NB4 (cell line): ENCODE data around the gene ZFYVE28.

Experiments used
- DNase-seq: peaks from one replicate; pipeline ENCODE4 v3.0.0; 2010; ENCODE audit warnings: low read depth
- H3K4me3 ChIP-seq: one replicate; pipeline ENCODE4 v1.5.1; 2011; ENCODE audit warnings: mild to moderate bottlenecking, low read depth, low read length, moderate library complexity
- MYC ChIP-seq: IDR thresholded peaks from 2 replicates; pipeline ENCODE4 v1.6.1; 2011; ENCODE audit warnings: low read depth, low read length
- POLR2A ChIP-seq: IDR thresholded peaks from 2 replicates; pipeline ENCODE4 v1.6.1; 2011; ENCODE audit warnings: mild to moderate bottlenecking; ENCODE audit not compliant: insufficient read length; ENCODE audit errors: extremely low read depth
- TF ChIP-seq, protein P1 (sequence below): IDR thresholded peaks from 2 replicates; pipeline ENCODE4 v1.6.1; 2011; ENCODE audit warnings: low read depth, low read length
- TF ChIP-seq, protein P2 (sequence below): IDR thresholded peaks from one replicate; pipeline ENCODE4 v1.5.1; 2012; ENCODE audit warnings: low read depth, low read length

Gene ZFYVE28

DNA sequence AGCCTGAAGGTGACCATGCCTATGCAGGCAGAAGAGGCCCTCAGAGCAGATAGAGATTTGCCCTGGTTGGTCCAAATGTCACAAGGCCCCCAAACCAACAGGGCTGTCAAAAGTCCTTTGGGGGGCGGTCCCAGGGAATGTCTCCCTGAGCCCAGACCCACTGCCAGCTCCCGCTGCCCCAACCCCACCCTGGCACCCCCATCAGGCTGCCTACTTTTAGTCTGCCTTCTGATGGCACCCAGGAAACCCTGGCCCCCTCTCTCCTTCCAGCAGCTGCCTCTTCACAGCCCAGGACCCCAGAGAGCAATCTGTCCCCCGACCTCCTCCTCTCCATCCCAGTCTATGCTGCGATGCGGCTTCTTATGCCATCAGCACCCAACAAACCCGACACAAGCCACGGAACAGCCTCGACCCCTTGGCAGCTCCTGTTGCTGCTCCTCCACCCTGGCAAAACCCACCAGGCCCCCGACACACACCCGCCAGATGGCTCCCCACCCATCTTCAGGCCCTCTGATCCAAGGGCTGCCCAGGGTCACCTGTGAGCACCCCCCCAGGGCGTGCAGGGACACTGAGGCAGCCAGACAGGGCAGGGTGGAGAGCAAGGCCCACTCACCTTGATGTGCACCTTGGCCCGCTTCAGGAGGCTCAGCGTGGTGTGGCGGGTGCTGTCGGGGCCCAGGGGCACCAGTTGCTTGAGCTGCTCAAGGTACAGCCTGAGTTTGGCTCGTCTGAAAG lies 166.5 kb downstream of the ZFYVE28 start:
- no peak for DNase-seq
- no peak for TF ChIP-seq MYC
- TF ChIP-seq, protein P1, sequence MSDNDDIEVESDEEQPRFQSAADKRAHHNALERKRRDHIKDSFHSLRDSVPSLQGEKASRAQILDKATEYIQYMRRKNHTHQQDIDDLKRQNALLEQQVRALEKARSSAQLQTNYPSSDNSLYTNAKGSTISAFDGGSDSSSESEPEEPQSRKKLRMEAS: no peak
- TF ChIP-seq POLR2A: no peak
- TF ChIP-seq, protein P2, sequence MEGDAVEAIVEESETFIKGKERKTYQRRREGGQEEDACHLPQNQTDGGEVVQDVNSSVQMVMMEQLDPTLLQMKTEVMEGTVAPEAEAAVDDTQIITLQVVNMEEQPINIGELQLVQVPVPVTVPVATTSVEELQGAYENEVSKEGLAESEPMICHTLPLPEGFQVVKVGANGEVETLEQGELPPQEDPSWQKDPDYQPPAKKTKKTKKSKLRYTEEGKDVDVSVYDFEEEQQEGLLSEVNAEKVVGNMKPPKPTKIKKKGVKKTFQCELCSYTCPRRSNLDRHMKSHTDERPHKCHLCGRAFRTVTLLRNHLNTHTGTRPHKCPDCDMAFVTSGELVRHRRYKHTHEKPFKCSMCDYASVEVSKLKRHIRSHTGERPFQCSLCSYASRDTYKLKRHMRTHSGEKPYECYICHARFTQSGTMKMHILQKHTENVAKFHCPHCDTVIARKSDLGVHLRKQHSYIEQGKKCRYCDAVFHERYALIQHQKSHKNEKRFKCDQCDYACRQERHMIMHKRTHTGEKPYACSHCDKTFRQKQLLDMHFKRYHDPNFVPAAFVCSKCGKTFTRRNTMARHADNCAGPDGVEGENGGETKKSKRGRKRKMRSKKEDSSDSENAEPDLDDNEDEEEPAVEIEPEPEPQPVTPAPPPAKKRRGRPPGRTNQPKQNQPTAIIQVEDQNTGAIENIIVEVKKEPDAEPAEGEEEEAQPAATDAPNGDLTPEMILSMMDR: no peak
- no peak overlapping the region for H3K4me3 ChIP-seq

DNA sequence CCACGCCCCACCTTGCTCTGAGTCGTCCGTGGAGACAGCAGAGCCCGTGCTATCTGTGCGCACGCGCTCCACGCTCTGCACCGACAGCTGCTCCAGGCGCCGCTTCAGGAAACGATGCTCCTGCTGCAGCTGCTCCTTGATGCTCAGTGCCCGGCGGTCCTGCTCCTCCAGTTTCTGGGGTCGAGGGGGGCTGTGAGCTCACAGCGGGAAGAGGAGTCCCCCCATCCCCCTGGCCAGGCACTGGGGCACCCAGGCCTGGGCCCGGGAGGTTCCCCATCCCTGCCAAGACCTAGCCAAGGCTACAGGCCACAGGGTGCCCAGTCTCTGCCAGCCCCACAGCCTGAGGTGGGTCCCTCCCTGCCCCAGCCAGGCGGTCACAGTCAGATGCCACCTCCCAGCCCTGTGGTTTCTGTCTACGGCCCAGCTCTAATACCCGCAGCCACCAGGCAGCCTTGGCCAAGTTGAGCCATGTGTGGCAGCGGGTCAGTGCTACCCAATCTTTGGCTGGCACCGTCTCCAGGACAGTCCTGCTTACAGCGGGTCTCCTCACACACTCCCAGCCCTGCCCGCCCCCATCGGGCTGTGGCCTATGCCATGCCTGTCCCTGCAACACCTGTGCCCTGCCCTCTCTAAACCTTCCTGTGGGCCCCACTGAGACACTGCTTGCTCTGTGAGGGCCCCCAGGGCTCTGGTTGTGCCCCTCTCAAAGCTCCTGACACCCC lies 167.2 kb downstream of the ZFYVE28 start:
- H3K4me3 ChIP-seq: no peak overlapping the region
- TF ChIP-seq, protein P2: no peak
- TF ChIP-seq MYC (no peak), POLR2A (no peak)
- TF ChIP-seq, protein P1: no peak
- no peak for DNase-seq

DNA sequence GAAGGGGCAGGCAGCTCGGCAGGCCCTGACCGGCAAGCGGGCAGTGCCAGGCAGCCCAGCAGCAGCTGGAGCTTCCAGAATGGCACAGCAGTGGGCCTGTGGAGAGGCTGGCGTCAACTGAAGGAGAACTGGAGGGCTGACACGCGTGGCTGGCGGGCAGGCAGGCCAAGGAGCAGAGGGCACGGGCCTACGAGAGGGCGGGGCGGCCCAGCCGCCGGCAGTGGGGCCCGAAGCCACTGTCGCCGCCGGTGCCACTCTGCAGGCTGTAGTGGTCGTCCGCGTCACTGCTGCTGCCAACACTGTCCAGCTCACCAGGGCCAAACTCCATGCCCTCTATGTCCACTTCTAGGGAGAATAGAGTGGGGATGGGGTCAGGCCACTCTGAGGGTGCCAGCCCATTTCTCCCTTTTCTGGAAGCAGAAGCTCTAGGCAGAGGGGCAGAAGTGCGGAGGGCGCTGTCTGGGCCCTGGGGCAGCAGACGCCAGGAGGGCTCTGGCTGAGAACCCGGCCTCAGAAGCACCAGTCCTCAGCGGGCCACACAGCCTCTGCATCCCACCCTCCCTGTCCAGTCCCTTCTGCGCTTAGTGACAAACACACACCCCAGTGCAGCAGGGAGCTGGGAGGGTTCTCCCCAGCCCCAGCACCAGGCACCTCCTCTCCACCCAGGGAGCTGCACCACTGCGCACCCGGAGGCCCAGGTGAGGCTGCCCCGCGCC lies 167.9 kb downstream of the ZFYVE28 start:
- H3K4me3 ChIP-seq: no peak overlapping the region
- TF ChIP-seq POLR2A (no peak), MYC (no peak)
- TF ChIP-seq, protein P2: no peak
- TF ChIP-seq, protein P1: no peak
- no peak for DNase-seq

DNA sequence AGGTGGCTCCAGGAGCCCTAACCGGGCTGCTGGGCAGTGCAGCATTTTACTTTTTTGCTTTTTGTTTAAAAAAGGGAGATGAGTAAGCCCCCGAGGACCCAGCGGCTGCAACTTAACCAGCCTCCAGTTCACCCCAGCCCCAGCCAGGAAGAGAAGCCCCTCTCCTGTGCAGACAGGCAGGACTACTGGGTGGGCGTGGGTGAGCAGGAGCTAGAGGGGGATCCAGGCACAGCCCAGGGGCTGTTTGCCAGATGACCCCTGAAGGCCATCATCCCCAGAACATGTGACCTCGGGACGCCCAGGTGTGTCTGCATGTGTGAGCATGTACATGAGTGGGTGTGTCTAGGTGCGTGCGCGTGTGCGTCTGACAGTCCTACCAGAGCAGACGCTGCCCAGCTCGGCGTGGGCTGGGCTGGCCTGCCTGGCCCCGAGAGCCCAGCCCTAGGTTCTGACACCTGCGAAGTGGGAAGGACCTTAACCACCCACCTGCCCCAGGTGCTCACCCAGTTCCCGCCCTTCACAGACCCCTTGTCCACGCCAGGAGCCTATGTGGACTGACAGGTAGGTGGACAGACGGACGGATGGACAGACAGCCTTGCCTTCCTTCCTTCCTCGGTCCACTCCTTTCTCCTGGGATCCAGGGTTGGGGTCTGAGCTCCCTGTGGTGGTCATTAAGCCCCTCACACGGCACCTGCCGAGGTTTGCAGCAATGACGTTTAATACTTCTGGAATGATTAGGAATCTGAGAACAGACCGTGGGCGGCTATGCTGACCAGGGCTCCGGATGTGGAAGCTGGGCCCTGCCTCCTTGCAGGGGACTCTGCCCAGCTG lies 168.7 kb downstream of the ZFYVE28 start:
- H3K4me3 ChIP-seq: no peak overlapping the region
- TF ChIP-seq, protein P2: no peak
- DNase-seq: no peak

DNA sequence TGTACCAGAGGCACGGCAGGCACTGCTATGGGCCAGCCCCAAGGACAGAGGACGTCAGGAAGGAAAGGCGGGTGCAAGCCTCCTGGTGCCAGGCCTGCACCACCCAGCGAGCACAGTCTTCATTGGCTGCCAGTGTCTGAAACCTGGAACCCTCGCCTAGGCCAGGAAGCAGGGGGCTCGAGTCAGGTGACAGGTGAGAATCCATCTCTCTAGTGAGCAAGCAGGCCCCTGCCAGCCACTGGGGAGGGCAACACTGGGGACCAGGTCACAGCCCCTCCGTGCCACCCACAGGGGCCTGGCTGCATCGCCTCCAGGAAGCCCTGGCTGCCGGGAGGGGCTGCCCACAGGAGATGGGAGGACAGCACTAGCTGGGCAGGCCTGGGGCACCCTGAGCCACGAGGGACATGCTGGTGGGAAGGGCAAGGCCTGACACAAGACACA lies 169.6 kb downstream of the ZFYVE28 start:
- TF ChIP-seq MYC (no peak), POLR2A (no peak)
- TF ChIP-seq, protein P2: no peak
- TF ChIP-seq, protein P1: no peak
- DNase-seq: no peak
- H3K4me3 ChIP-seq: no peak overlapping the region
